Lung (tissue), 12 donors: ENCODE results near the gene TBC1D8. TPM values are rescaled to one million over a fixed set of nuclear protein-coding genes. Genes with fewer than 3 reads are reported as not detected.

ENCODE experiments used
- ATAC-seq: fragments of 200-7000 bp; cut with Tn5 transposase; one replicate; pipeline ENCODE4 v1.9.1; 2020; ENCODE audit warnings: moderate number of reproducible peaks; ENCODE audit not compliant: insufficient read depth, low FRiP score
- DNase-seq, 3 donors: peaks; one replicate each; pipeline ENCODE4 v3.0.0-alpha.2; 2013 to 2017
- H3K27ac ChIP-seq, 2 donors: one replicate each; pipeline ENCODE4 v1.5.1; 2013; ENCODE audit warnings: mild to moderate bottlenecking in 2 of 2, moderate library complexity in 2 of 2, control low read depth in 1 of 2, inconsistent platforms in 1 of 2, low read depth in 1 of 2, low read length in 1 of 2
- H3K27me3 ChIP-seq, 3 donors: one replicate each; pipeline ENCODE4 v1.5.1; 2013; ENCODE audit warnings: low read length in 2 of 3; ENCODE audit not compliant: control insufficient read depth in 3 of 3, insufficient read depth in 3 of 3
- H3K36me3 ChIP-seq, 4 donors: one replicate each; pipeline ENCODE4 v1.5.1; 2013; ENCODE audit warnings: low read length in 4 of 4, mild to moderate bottlenecking in 1 of 4, moderate library complexity in 1 of 4; ENCODE audit not compliant: control insufficient read depth in 4 of 4, insufficient read depth in 4 of 4
- H3K4me1 ChIP-seq, 5 donors: one replicate each; pipeline ENCODE4 v1.5.1; 2013; ENCODE audit warnings: low read length in 5 of 5, mild to moderate bottlenecking in 2 of 5, moderate library complexity in 1 of 5; ENCODE audit not compliant: control insufficient read depth in 5 of 5, insufficient read depth in 5 of 5
- H3K4me3 ChIP-seq: one replicate; pipeline ENCODE4 v1.5.1; 2013; ENCODE audit warnings: mild to moderate bottlenecking, control low read depth, moderate library complexity
- H3K9ac ChIP-seq, 2 donors: one replicate each; pipeline ENCODE4 v1.5.1; 2013; ENCODE audit warnings: low read length in 2 of 2, control low read depth in 1 of 2; ENCODE audit not compliant: insufficient read depth in 1 of 2
- H3K9me3 ChIP-seq, 4 donors: one replicate each; pipeline ENCODE4 v1.5.1; 2013; ENCODE audit warnings: low read length in 3 of 4, mild to moderate bottlenecking in 1 of 4, moderate library complexity in 1 of 4; ENCODE audit not compliant: control insufficient read depth in 4 of 4, insufficient read depth in 3 of 4
- WGBS, 2 donors: extraction: QIAGEN DNeasy Blood & Tissue Kit; methylation state at CpG; one replicate each; pipeline ENCODE4 v1.1.7; 2013; 5-methylcytosine and 5-hydroxymethylcytosine counted together
- polyA plus RNA-seq, 2 donors: library from polyadenylated mRNA; stranded (reverse); fragments of 200-250 nt; gene quantifications; one replicate each; pipeline ENCODE4 v1.2.1, GENCODE V29; 2013
- total RNA-seq, 2 donors: library from RNA; depleted of rRNA in 1 of 2; stranded (reverse); fragments of >200 nt in 1 of 2; gene quantifications; one replicate each; pipeline ENCODE4 v1.2.1, GENCODE V29; 2014 to 2021
- TF ChIP-seq, protein P1 (sequence below): IDR thresholded peaks from 2 replicates; pipeline ENCODE4 v1.5.1; 2012; ENCODE audit warnings: mild to moderate bottlenecking; ENCODE audit errors: control extremely low read depth, extremely low read depth
- donor health status: control.
- donor health status: control.
- donor health status: Bipolar disorder and iron deficiency.
- donor health status: healthy.
- donor health status: DM: yes; HTN: yes; CAD: no.

The TBC1D8 gene
- total and polyA plus RNA-seq, 4 donors = 15.8 to 40.7 (median 29.7) TPM

DNA sequence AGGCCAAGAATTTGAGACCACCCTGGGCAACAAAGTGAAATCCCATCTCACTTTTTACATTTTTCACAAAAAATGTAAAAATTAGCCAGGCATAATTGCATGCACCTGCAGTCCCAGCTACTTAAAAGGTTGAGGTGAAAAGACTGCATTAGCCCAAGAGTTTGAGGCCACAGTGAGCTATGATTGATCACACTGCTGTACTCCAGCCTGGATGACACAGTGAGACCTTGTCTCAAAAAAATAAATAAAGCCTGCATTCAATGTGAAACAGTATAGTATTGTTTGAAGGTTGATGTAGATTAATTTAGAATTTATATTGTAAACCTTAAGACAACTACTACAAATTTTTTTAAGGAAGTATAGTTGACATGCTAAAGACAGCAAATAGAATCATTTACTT lies 53.5 kb downstream of the TBC1D8 start:
- Histone ChIP-seq H3K27ac (no peak overlapping the region), H3K4me3 (no peak overlapping the region), H3K9me3 (peaks cover 0 to 2% (median 0%) of the 10 kb centered on the region in 4 donors), H3K36me3 (no peaks in the 10 kb centered on the region), H3K9ac (no peak overlapping the region), H3K4me1 (no peaks in the 10 kb centered on the region), H3K27me3 (no peaks in the 10 kb centered on the region)
- ATAC-seq (no peak), DNase-seq (no peak)
- TF ChIP-seq, protein P1, sequence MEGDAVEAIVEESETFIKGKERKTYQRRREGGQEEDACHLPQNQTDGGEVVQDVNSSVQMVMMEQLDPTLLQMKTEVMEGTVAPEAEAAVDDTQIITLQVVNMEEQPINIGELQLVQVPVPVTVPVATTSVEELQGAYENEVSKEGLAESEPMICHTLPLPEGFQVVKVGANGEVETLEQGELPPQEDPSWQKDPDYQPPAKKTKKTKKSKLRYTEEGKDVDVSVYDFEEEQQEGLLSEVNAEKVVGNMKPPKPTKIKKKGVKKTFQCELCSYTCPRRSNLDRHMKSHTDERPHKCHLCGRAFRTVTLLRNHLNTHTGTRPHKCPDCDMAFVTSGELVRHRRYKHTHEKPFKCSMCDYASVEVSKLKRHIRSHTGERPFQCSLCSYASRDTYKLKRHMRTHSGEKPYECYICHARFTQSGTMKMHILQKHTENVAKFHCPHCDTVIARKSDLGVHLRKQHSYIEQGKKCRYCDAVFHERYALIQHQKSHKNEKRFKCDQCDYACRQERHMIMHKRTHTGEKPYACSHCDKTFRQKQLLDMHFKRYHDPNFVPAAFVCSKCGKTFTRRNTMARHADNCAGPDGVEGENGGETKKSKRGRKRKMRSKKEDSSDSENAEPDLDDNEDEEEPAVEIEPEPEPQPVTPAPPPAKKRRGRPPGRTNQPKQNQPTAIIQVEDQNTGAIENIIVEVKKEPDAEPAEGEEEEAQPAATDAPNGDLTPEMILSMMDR = no peak

DNA sequence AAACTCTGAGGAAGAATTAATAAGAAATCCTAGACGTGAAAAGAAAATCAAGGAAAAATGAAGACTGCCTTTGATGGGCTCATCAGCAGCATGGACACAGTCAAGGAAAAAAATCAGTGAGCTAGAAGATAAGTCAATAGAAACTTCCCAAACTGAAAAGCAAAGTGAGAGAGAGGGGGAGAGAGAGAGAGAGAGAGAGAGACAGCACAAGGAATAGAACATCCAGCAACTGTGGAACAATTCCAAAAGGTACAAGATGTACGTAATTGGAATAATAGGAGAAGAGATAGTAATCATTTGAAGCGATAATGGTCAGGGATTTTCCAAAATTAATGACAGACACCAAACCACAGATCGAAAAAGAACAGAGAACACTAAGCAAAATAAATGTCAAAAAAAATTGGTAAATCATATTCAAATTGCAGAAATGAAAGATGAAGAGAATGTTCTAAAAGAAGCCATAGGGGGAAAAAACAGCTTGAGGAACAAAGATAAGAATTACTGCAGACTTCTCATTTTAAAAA lies 54.5 kb downstream of the TBC1D8 start:
- DNase-seq (no peak), ATAC-seq (no peak)
- Histone ChIP-seq H3K9me3 (peaks cover 0 to 2% (median 0%) of the 10 kb centered on the region in 4 donors), H3K4me3 (no peak overlapping the region), H3K27me3 (no peaks in the 10 kb centered on the region), H3K4me1 (peaks cover 0 to 4% (median 0%) of the 10 kb centered on the region in 5 donors), H3K36me3 (no peaks in the 10 kb centered on the region), H3K9ac (no peak overlapping the region), H3K27ac (no peak overlapping the region)
- WGBS, 2 donors = 93 to 95% methylated on average over 4 of the region's 4 CpGs
- TF ChIP-seq, protein P1 = no peak

DNA sequence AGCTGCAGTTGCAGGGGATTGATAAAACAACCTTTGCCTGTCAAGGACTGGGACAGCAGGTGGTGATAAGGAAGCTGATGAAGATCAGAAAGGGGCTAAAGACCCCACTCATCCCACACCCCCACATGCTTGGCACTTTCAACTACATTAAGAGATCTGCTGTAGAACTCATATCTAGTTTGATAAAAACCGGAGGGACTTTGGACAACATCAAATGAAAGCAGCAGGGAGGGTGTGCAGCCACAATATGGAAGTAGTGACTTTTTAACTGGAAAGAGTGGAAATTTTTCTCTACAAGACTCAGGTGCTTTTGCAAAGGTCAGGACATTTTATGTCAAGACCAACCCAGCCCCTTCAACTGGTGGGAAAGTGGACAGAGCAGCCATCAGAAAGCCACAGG lies 56.8 kb downstream of the TBC1D8 start:
- H3K36me3 ChIP-seq = peaks cover 0 to 7% (median 0%) of the 10 kb centered on the region in 4 donors
- no peaks in the 10 kb centered on the region for H3K27me3 ChIP-seq
- DNase-seq (no peak), ATAC-seq (no peak)
- H3K9me3 ChIP-seq = peaks cover 0 to 2% (median 0%) of the 10 kb centered on the region in 4 donors
- H3K4me3 ChIP-seq = no peak overlapping the region
- no peak overlapping the region for H3K9ac ChIP-seq
- H3K4me1 ChIP-seq = peaks cover 0 to 9% (median 0%) of the 10 kb centered on the region in 5 donors
- TF ChIP-seq, protein P1 = no peak
- 74 to 96% methylated on average over 1 of the region's 1 CpG for WGBS, 2 donors
- no peak overlapping the region for H3K27ac ChIP-seq
